ENCODE measurements around the gene MBP.

The MBP gene

GRCh38 chr18:77056344-77057005 lies 76.1 kb downstream of the MBP start:
- TF ChIP-seq ZNF565 (CRISPR knock-in tag; conservative IDR thresholded peaks at IDR 0.05; ENCODE audit: low read depth), result no peak
- TF ChIP-seq PPARA (CRISPR knock-in tag; IDR thresholded peaks at IDR 0.05; ENCODE audit: borderline replicate concordance), result no peak
- TF ChIP-seq CSRNP3 (CRISPR knock-in tag; IDR thresholded peaks at IDR 0.05), result no peak
- no peak for TF ChIP-seq PATZ1 (CRISPR knock-in tag; IDR thresholded peaks at IDR 0.05; ENCODE audit: borderline replicate concordance)
- TF ChIP-seq ZC3H10 (CRISPR knock-in tag; IDR thresholded peaks at IDR 0.05), result no peak
- no peak for TF ChIP-seq ZFP30 (CRISPR knock-in tag; IDR thresholded peaks at IDR 0.05)
- no peak for TF ChIP-seq CREB5 (CRISPR knock-in tag; IDR thresholded peaks at IDR 0.05; ENCODE audit: low read depth)

GRCh38 chr18:77055429-77056300 lies 76.9 kb downstream of the MBP start:
- no peak for TF ChIP-seq PPARA (CRISPR knock-in tag; IDR thresholded peaks at IDR 0.05; ENCODE audit: borderline replicate concordance)
- TF ChIP-seq CREB5 (CRISPR knock-in tag; IDR thresholded peaks at IDR 0.05; ENCODE audit: low read depth), result no peak
- no peak for TF ChIP-seq GLIS3 (CRISPR knock-in tag; IDR thresholded peaks at IDR 0.05)
- TF ChIP-seq CSDC2 (CRISPR knock-in tag; IDR thresholded peaks at IDR 0.05), result no peak
- no peak for TF ChIP-seq ARNTL (CRISPR knock-in tag; IDR thresholded peaks at IDR 0.05; ENCODE audit: borderline replicate concordance, low read depth)
- no peak for TF ChIP-seq PATZ1 (CRISPR knock-in tag; IDR thresholded peaks at IDR 0.05; ENCODE audit: borderline replicate concordance)
- TF ChIP-seq ZFP3 (CRISPR knock-in tag; IDR thresholded peaks at IDR 0.05), result no peak
- TF ChIP-seq TSHZ2 (CRISPR knock-in tag; IDR thresholded peaks at IDR 0.05), result no peak
- no peak for TF ChIP-seq TOX (CRISPR knock-in tag; IDR thresholded peaks at IDR 0.05; ENCODE audit: borderline replicate concordance)
- no peak for TF ChIP-seq ZC3H10 (CRISPR knock-in tag; IDR thresholded peaks at IDR 0.05)
- no peak for TF ChIP-seq ZNF8 (CRISPR knock-in tag; IDR thresholded peaks at IDR 0.05)
- no peak for TF ChIP-seq RARB (CRISPR knock-in tag; IDR thresholded peaks at IDR 0.05)
- ATAC-seq, result no peak

More at GRCh38 chr18:77056344-77057005, 76.1 kb downstream of the MBP start:
- ATAC-seq, result no peak

Data from SK-N-SH treated with all-trans-retinoic acid at 6 μM for 48 hours (cell line).